SKM-1 (cell line): ENCODE results near the gene ROR2.

ENCODE experiments used
- DNase-seq: peaks from one replicate; lab custom pipeline; 2025; ENCODE audit not compliant: unreplicated experiment; lab: John Stamatoyannopoulos, UW

The ROR2 gene

DNA sequence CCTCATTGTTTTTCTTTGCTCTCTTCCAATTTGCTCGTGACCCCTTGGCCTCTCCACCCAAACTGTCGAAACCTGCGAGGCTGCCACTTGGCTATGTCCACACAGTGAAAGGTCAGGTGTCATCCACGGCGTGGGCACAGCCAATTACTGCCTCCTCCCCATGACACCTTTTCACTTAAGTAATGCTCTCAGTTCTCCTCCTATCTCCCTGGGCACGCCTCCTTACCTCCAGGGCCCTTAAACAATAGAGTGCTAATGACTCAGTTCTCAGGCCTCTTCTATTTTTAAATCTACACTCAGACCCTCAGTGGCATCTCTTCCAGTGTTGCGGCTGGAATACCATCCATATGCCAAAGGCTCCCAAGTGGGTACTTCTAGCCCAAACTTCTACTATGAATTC, 256.8 kb downstream of the ROR2 start:
- no peak for DNase-seq

DNA sequence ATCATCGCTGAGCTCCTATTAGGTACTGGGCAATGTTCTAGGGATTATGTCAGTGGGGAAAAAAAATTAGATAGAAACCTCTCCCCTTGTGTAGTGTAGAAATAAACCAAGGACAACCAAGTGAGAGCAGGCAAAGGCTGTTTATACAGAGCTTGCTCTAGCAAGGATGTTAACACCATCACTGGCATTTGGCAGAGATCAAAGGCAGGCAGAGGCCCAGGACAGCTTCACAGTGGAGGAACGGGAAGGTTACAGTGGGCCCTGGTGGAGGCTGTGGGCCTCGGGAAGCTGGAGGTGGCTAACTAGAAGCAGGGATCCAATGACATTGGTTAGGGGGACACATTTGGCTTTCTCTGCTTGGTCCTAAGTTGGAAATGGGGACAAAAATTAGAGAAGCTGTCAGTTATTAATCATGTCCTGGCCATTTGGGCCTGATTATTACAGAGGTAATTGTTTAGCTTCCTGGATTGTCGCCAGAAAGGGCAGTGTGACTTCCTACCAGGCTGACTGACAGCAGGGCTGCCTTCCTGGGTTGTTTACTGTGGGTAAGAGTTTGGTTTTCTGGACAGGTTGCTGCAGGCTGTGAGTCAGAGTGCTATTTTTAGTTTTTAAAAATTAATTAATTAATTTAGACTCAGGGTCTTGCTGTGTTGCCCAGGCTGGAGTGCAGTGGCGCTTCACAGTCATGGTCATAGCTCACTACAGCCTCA, 259.3 kb downstream of the ROR2 start:
- no peak for DNase-seq

DNA sequence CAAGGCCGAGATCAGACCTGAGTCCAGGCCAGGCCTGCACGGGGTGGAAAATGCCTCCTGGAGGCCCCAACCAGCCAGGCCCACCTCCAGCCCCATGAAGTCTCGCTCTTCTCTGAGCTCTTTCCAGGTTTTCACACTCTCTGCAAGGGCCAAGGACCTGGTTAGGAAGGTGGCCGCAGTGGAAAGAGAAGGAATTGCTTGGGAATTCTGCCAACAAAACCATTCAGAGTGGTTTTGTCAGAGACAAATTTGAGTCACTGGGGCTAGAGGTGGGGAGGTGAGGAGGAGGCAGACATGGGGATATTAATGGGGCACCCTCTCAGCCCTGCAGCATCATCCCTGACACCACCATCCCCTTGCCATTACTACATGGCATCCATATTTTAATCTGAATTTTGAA, 261.0 kb downstream of the ROR2 start:
- no peak for DNase-seq

DNA sequence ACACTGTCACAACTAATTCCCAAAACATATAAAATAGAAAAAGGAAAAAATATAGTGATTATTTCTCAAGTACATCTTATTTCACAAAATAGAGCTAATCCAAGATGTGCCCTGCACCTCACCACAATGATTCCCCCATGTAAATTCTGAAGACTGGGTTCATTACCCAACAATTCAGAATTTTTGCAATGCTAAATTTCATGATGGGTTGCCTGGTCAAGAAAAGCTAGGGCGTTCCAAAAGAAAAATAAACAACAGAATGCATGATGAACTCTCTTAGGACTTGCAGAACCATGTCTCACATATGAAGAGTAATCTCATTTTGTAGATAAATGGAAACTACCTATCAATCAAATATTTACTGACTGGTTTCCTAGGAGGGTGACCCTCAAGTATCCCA, 266.8 kb downstream of the ROR2 start:
- no peak for DNase-seq

DNA sequence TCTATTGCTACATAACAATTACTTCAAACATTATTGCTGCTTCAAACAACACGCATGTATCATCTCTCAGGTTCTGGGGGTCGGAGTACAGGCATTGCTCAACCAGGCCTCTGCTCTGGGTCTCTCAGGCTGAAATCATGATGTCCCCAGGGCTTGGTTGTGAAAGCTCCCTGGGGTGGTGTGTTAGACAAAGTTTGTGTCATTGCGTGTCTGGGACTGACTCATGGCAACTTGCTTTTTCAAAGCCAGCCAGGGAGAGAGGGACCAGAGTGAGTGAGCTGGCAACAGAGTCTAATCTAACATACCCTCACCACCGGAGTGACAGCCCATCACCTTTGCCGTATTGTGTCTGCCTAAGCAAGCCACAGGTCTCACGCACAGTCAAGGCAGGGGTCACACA, 267.2 kb downstream of the ROR2 start:
- no peak for DNase-seq

DNA sequence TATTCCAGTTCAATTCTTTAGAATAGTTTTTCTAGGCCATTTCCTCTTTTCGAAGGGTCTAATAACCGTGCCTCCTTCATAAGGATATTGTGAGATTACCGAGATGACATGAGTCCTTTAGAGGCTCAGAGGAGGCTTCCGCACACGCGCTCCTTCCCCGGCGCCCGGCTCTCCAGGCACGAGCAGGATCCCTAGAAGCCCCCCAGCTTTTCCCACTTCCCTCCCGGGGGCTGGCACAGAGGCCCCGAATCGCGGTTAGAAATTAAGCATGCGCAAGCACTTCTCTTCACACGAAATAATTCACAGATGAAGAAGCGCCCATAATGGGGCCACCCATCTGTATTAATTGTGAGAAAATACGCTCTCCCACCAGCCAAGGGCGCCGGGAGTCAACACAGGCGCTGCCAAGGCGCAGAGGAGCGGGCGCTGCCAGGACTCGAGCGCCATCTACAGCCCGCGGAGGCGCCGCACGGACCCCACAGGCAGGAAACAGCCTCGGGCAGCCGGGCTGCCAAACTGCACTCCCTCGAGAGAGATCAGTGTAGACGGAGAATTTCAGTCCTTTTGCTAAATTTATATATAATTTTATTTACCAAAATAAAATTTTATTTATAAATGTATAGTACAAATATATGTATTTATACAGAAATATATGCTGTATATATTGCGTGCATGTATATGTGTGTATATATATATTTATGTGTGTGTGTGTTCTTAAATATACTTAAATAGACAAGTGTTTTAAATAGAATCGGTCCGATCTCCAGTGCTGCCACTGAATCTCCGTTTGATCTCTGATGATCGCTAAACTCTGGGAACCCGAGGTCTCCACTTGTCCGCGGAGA, 268.3 kb downstream of the ROR2 start:
- peak; percentile 4 for DNase-seq

DNA sequence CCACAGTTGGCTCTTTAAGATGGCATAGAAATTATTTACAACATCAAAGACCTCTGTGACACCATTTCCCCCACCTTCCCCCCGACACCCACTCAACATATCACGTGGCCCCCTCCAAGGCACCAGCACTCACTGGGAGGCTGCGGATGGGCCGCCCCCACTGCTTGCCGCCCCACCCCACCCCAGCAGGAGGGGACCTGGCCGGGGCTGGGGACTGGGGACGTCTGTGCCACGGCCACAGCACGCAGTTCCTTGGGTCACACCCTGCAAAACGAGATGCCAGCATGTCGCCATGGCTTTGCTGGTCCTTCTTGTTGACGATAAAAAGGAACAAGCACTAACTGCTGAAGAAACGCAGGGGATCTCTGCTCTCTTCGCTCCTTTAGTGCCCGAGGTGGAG, 269.0 kb downstream of the ROR2 start:
- no peak for DNase-seq

DNA sequence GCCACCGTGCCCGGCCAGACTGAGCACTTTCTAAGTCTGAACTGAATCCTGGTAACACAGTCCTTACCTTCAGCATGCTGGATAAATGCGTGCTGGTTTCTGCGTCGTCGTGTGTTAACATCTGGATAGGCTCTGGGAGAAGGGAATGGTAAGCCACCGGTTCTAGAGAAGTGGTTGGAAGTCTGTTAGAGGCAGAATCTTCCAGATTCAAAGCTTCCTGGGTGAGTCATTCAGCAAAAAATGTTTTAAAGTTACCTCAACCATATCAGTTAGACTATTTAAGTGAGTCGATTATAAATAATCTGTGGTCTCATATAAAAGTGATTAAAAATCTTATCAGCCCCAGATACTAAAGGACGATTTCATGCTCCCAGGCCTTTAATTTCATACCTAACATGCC, 269.9 kb downstream of the ROR2 start:
- DNase-seq: no peak

DNA sequence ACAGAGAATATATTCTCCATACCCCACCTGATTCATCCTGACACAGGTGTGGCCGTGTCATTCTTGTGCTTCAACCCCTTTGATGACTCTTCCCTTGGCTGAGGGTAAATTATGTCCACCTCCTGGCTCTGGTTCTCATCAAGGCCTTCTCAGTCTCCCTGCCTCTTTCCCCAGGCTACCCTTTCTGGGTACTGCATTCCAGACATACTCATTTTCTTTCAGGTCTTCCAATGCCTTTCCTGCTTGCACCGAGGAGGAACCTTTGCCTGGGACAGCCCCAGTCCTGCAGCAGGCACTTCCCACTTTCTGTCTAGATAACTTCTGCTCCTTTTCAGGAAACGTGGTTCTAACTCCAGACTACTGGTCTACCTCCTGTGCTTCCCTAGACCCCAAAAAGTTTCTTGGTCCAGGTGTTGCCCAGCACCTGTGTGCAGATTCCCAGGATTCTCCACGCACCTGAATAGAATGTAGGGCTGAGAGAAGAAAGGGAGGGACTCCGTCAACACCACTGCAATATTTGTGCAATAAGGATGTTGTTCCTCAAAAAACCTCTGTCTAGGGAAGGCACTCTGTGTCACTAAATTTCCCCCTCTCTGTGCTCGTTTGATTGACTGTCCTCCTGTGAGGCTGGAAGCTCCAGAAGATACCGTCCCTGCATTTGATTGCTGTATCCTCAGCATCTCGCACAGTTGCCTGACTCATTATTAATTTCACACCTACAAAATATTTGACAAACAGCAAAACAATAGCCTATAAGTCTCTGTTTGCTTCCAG, 271.0 kb downstream of the ROR2 start:
- DNase-seq: no peak

DNA sequence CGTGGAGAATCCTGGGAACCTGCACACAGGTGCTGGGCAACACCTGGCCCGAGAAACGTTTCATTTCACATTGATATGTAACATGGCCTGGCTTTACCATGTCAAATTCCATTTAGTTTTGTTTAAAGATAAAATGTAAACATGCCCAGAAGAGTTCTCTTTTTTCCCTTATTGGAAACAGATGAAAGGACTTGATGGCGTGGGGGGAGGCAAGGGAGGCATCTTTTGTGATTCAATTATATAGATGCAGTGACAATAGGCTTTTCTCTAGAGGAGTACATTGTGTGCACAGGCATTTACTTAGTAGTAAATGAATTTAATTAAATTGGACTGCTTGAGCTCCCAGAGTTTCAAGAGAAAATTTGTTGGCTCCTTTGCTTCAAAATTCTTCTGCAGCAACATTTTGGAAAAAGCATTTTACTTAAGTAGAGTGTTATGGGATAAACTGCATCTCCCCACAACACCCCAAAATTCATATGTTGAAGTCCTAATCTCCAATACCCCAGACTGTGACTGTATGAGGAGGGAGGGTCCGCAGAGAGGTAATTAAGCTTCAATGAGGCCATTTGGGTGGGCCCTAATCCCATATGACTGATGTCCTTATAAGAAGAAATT, 272.1 kb downstream of the ROR2 start:
- DNase-seq: no peak

DNA sequence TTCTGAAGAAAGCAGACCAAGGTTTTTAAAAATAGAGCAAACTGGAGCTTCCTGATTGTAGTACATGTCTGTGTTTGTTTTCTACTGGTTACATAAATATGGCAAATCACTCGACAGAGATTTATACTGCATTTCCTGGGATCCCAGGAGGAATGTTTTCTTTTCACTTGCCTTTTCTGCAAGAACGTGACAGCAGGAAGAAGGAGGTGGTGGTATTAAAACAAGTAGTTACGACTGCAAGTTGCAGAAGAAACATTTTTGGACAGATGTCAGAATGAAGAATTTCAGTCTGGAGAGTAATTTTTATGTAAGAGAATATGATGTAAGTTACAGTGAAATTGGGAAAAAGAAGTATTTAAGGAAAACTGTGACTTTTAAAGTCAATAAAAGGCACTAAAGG, 272.7 kb downstream of the ROR2 start:
- no peak for DNase-seq

DNA sequence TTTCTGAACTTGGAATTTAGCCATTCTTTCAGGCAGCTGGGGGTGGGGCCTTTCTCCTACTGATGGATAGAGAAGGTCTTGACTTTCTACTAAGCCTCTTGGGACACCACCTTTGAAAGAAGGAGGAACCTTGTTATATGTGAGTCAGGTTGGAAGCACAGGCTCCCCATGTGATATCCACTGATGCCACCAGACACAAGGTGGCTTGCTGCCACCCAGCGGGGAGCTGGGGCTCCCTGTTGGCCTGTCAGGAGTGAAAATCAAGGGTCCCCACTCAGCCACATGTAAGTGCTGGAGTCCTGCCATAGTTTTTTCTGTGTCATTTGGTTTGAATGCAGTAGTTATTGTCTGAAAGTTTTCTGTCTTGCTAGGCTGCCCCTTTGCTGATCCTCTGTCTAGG, 274.0 kb downstream of the ROR2 start:
- no peak for DNase-seq

DNA sequence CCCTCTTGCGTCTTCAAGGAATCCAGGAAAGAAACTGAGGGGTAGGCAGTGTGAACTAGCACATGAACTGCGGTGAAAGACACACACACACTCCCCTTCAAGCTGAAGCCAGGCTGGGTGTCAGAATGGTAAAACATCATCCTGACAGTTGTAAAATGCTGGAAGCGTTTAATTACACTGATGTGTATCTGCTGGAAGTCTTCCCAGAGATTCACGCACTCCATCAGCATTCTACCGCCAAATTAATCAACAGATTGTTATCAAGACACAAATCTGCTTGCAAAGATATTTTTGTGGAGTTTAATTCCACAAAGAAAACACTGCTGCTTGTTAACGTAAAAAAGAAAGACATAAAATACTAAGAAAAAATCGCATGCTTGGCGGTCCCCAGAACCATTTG, 285.4 kb downstream of the ROR2 start:
- DNase-seq: no peak

DNA sequence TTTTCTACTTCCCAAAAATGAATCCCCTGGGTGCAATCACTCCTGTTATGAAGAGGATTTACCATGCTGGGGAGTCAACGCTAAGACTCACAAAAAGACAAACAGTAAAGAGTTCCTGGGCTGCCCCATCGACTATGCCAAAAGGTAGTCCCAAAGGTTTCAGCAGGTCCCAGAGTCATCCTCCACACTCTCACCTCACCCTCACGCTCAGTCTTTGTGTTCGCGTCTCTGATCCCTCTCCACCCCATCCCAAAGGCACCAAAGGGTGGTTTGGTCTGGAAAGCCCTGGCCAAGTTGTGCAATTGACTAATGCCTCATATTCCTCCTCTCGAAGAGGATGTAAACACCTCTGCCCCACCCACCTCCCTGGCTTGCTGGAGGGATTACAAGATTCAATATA, 286.2 kb downstream of the ROR2 start:
- DNase-seq: no peak

DNA sequence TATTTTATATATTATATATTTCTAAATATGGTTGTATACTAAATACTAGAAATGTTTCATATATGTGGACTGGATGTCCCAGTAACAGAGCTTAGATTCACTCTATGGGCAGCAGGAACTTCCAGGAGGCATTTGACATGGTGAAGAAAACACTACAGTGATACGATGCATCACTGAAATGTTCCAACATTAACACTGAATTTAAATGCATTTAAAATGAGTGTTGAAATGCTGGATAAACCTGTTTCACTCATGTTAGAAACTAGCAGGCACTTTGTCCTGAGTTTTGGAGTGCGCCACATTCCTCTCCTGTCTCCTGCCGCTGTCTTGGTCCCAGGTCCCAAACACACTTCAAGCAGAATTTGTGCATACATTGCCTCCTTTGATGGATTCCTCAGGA, 288.6 kb downstream of the ROR2 start:
- DNase-seq: no peak

DNA sequence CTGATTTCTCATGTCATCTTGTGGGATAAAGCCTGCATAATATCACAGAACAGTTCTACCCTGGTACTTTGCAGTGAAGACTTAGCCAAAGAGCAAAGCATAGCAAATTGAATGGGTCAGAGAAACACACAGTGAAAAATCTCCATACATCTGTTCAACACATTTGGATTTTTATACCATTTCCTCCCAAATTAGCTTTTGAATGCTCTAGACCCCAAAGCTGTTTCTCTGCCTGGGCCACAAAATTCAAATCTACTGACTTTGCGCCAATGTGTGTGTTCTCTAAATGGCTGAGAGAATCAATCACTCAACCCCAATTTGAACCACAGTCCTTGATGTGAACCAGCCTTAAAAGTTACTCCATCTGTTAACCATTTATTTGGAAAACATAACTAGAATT, 289.5 kb downstream of the ROR2 start:
- no peak for DNase-seq

DNA sequence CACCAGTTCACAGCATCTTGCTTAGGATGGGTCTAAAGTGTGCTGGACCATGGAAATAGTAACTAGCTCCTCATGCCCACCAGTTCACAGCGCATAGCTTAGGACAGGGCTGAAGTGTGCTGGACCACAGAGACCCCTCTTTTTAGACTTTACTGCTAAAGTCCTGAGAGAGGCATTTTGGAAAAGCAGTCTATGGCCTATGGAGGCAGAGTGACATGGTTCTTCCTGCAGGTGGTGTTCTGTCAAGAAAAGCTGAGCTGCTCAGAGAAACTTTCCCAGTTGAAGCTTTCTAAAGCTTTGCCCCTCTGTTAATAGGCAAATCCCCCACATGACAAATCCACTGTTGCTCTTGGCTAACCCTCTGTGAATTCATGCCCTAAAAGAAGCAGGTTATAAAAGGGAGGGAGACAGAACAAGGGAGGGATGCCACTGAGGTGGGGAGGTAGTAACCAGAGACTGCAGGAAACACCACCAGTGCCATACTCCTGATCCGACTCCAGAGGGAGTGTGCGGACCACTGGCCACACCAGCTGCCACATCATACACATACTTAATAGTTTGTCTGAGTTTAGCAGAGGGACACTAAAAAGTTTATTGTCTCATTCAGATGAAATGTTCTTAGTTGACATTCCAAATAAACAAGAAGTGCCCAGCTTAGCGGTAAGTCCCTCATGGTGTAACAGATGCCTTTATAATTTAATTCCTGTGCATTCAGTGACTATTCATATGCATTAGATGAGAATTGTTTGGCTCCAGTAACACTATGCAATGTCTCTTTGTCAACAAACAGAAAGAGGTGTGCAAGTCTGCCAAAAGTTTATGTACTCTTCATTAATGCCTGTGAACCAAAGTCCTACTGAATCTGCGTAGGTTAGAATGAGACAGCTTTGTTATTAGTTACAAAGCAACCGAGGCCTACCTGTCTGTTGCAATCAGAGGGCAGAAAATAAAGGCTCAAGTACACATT, 290.2 kb downstream of the ROR2 start:
- no peak for DNase-seq

DNA sequence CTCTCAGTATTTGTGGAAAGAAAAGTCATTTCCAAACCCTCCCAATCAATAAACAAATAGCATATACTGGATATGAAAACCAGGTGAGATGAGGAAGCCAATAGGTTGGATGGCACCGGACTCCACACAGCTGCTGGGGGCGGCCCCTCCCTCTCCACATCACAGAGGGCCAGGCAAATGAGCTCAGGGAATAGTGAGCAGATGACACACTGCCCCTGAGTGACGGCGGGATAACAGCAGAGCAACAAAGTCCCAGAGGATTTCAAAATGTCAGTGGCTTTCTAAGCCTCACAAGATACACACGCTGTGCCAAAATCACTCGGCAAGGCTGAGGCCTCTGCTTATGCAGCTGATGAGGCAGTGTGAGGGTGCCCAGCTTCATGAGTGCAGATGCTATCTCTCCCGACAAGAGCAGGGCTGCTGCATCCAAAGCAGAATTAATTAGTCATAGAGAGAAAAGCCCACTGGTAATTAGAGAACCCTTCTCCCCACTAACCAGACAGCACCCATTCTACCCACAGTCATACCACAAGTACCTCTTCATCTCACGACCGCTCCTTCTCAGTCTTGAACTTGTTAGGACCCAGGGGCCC, 291.4 kb downstream of the ROR2 start:
- DNase-seq: no peak

DNA sequence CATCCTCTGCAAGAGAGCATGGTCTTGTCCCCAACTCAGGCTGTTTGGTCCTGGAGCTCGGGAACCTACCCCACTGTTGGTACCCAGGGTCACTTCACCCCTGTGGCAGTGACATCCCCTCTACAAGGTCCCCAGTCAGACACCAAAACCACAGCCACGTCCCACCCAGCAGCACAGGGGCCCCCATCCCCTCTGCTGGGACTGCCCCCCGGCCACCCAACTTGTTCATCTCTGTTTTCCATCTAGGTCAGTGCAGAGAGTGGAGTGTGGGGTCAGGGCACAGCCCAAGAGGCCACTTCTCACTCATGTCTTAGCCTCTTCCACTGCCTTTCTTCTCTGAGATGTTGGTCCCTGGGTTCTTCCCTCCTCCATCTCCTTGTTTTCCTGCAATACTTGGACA, 292.5 kb downstream of the ROR2 start:
- DNase-seq: no peak

DNA sequence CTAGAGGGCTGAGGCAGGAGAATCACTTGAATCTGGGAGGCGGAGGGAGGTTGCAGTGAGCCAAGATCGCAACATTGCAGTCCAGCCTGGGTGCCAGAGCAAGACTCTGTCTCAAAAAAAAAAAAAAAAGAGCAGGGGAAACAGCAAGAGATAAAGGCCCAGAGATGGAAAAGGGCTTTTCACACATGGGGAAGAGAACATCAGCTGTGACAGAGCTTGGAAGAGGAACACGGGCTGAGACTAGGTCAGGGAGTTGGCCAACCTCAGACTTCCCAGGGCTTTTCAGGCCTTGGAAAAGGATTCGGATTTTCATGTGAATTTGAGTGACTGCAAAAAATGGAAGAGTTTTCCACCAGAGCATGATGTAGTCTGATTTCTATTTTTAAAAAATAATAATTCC, 294.4 kb downstream of the ROR2 start:
- DNase-seq: no peak
